Activated naive CD4-positive, alpha-beta T cell treated with anti-CD3 and anti-CD28 coated beads for 36 hours (primary cell): ENCODE data around the gene C15orf40. TPM values are rescaled to one million over a fixed set of nuclear protein-coding genes. Genes with fewer than 3 reads are reported as not detected.
"Not testable (repeated sequence)": the region's sequence is repeated elsewhere in the genome, so short reads cannot be mapped to it uniquely, and the experiment has no call there.

Experiments
- CTCF ChIA-PET: fragments of 350-600 bp; sonication (Branson Sonifier 250); formaldehyde crosslinking; loops from one replicate; lab custom pipeline; 2021; ENCODE audit warnings: antibody characterized with exemption; lab: Charles Lee
- DNase-seq: peaks from one replicate; pipeline ENCODE4 v3.0.0-alpha.2; 2020
- H3K27ac Mint-ChIP-seq: one replicate; pipeline ENCODE4 v1.8.0; 2021; ENCODE audit warnings: mild to moderate bottlenecking, mixed read lengths
- H3K27me3 Mint-ChIP-seq: one replicate; pipeline ENCODE4 v1.8.0; 2021; ENCODE audit warnings: low read depth, mixed read lengths
- H3K36me3 Mint-ChIP-seq: one replicate; pipeline ENCODE4 v1.8.0; 2021; ENCODE audit warnings: low read depth, mixed read lengths
- H3K4me1 Mint-ChIP-seq: one replicate; pipeline ENCODE4 v1.8.0; 2021; ENCODE audit warnings: low read depth, mixed read lengths
- H3K4me3 Mint-ChIP-seq: one replicate; pipeline ENCODE4 v1.8.0; 2021; ENCODE audit warnings: mild to moderate bottlenecking, moderate library complexity, mixed read lengths
- H3K9me3 Mint-ChIP-seq: one replicate; pipeline ENCODE4 v1.8.0; 2021; ENCODE audit warnings: mixed read lengths
- intact Hi-C: fragments of 100-400 bp; cut with micrococcal nuclease; formaldehyde crosslinking; loops from one replicate; pipeline ENCODE4 v1.15.1; 2023
- total RNA-seq, 2 experiments: library from RNA; stranded (reverse); gene quantifications; one replicate each; pipeline ENCODE4 v1.2.3, GENCODE V29; 2021

Gene C15orf40
- total RNA-seq, 2 experiments from 2014 or later, result 20.6 to 21.7 TPM

DNA sequence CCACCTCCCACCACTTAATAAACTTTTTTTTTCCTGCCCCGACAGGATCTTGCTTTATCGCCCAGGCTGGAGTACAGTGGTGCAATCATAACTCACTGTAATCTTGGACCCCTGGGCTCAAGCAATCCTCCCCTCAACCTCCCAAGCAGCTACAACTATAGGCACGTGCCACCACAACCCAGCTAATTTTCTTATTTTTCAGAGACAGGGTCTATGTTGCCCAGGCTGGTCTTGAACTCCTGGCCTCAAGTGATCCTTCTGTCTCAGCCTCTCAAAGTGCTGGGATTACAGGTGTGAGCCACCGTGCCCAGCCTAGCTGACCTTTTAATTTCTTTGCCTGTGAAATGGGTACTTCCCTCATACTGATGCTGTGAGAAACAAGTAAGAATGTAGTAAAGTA, 3.9 kb upstream of the C15orf40 start:
- Mint-ChIP-seq H3K27ac (no peak overlapping the region), H3K27me3 (no peaks in the 10 kb centered on the region), H3K36me3 (peaks cover 23% of the 10 kb centered on the region), H3K4me3 (no peak overlapping the region), H3K4me1 (peaks cover 36% of the 10 kb centered on the region), H3K9me3 (peaks cover 15% of the 10 kb centered on the region)
- DNase-seq, result no peak
- CTCF ChIA-PET, result no interaction called here
- intact Hi-C loops, result no loop called here

DNA sequence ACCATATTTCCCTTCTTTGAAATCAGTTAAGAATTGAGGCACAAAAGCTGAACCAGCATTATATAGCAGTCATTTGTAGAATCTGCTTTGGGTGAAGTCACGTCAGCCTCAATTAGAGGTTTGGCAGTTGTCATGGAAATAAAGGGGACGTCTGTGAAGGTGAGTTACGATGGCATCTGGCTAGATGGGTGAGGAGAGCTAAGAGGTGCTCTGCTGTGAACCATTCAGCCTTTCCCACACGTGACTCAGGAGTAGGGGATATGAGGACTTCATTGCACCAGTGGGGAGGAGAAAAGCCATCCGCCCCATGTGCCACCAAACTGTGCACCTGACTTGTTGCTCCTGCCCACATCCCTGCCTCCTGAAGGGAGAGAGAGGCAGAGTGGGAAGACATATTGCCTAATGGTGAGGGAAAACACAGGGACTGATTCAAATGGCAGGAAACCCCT, 2.8 kb upstream of the C15orf40 start:
- intact Hi-C loops, result loop anchor here (5.0 kb wide), 3 partner anchors 148 to 423 kb away; no protein-coding TSS in a partner anchor
- H3K4me1 Mint-ChIP-seq, result peaks cover 46% of the 10 kb centered on the region
- no peak for DNase-seq
- peak overlapping the region; percentile 32 for H3K27ac Mint-ChIP-seq
- H3K27me3 Mint-ChIP-seq, result no peaks in the 10 kb centered on the region
- CTCF ChIA-PET, result interaction anchor here (1.3 kb wide), 1 partner anchor 196 kb away, joined by 4 read pairs; no protein-coding TSS in a partner anchor
- H3K36me3 Mint-ChIP-seq, result peaks cover 22% of the 10 kb centered on the region
- peaks cover 15% of the 10 kb centered on the region for H3K9me3 Mint-ChIP-seq
- H3K4me3 Mint-ChIP-seq, result no peak overlapping the region

DNA sequence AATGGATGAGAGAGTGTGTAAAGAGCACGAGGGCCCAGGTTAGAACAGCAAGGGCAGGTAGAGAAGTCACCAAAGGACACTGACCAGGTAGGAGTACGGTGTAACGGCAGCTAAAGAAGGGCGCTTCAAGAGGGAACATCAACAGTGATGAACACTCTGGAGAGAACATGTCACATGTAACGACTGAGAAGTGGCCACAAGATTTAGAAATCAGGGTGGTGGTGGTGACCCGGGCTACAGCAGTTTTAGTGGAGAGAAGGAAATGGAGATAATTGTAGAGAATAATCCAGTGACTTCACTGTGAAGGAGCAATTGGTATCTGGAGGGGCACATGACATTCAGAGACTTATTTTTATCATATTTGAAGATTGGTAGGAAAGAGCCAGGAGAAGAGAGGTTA, 1.2 kb upstream of the C15orf40 start:
- CTCF ChIA-PET, result interaction anchor here (1.5 to 1.6 kb wide), 2 partner anchors 236 to 482 kb away, joined by 3 to 4 read pairs; no protein-coding TSS in a partner anchor
- Mint-ChIP-seq H3K9me3 (peaks cover 15% of the 10 kb centered on the region), H3K27ac (no peak overlapping the region), H3K4me3 (peak overlapping the region; percentile 87), H3K4me1 (peaks cover 48% of the 10 kb centered on the region), H3K36me3 (peaks cover 22% of the 10 kb centered on the region), H3K27me3 (no peaks in the 10 kb centered on the region)
- DNase-seq, result no peak
- intact Hi-C loops, result loop anchor here (5.0 kb wide), 3 partner anchors 150 to 425 kb away; no protein-coding TSS in a partner anchor

DNA sequence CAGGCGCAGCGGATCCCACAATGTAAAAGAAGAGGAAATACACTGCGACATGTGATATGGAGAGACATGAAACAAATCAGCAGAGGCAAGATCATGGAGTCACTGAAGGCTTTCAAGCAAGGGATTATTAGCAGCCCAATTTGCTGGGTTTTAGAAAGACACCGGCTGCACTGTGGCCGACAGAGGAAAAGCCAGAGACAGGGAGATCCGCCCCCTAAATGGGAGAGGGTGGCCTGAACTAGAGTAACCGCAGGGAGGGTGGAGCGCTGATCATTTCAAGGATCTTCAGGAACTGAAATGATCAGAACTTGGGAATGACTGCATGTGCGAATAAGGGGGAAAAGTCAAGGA, 612 bp upstream of the C15orf40 start:
- peak overlapping the region; percentile 87 for H3K4me3 Mint-ChIP-seq
- peaks cover 50% of the 10 kb centered on the region for H3K4me1 Mint-ChIP-seq
- no peak for DNase-seq
- H3K27me3 Mint-ChIP-seq, result no peaks in the 10 kb centered on the region
- intact Hi-C loops, result loop anchor here (5.0 kb wide), 3 partner anchors 150 to 425 kb away; no protein-coding TSS in a partner anchor
- H3K27ac Mint-ChIP-seq, result peak overlapping the region; percentile 81
- peaks cover 21% of the 10 kb centered on the region for H3K36me3 Mint-ChIP-seq
- CTCF ChIA-PET, result interaction anchor here (1.2 to 1.6 kb wide), 3 partner anchors 10 to 481 kb away, joined by 3 to 4 read pairs (median 4); no protein-coding TSS in a partner anchor
- peaks cover 15% of the 10 kb centered on the region for H3K9me3 Mint-ChIP-seq

DNA sequence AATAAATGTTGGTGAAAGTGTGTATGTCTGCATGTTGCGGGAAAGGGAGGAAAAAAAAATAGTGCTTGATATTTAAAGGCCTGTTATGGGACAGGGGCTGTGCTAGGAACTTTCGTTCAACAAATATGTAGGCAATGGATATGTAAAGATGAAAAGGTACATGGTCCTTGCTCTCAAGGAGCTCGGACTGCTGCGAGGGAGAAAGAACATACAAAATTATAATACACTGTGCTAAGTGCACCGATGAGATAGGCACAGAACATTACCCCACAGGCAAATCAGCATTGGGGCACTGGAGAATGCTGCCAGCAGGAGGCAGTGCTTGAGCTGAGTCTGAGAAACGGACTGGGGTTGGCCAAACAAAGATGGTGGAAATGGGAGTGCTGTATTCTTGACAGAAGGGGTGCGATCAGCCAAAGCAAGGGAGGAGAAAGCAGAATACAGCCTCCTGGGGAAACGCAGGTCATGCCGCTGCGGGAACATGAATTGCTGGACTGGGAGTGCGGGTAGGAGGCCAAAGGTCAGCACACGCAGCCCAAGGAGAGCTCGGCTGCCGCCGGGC, 649 bp downstream of the C15orf40 start:
- CTCF ChIA-PET, result interaction anchor here (0.7 to 2.4 kb wide), 13 partner anchors 11 to 476 kb away, joined by 3 to 19 read pairs (median 3); partner anchors contain the start of genes HDGFL3 and RAMAC
- H3K4me3 Mint-ChIP-seq, result peak overlapping the region; percentile 87
- H3K9me3 Mint-ChIP-seq, result peaks cover 15% of the 10 kb centered on the region
- H3K27ac Mint-ChIP-seq, result peak overlapping the region; percentile 81
- no peaks in the 10 kb centered on the region for H3K27me3 Mint-ChIP-seq
- H3K4me1 Mint-ChIP-seq, result peaks cover 48% of the 10 kb centered on the region
- intact Hi-C loops, result loop anchor here (1.0 to 5.0 kb wide), 11 partner anchors 24 to 549 kb away; partner anchors contain the start of genes BTBD1, RAMAC and RPS17
- peak; percentile 92 for DNase-seq
- peaks cover 19% of the 10 kb centered on the region for H3K36me3 Mint-ChIP-seq

DNA sequence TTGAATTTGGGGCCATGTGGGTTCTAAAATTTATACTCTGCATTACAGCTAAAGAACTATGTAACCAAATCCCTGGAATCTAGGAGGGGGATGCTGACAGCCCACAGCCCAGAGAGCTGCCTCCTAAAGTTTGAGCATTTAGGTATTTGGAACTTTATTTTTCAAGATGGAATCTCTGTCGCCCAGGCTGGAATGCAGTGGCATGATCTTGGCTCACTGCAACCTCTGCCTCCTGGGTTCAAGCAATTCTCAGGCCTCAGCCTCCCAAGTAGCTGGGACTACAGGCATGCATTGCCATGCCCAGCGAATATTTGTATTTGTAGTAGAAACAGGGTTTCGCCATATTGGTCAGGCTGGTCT, 10.8 kb downstream of the C15orf40 start:
- H3K4me3 Mint-ChIP-seq, DNase-seq, H3K4me1 Mint-ChIP-seq, H3K27me3 Mint-ChIP-seq, H3K9me3 Mint-ChIP-seq, H3K36me3 Mint-ChIP-seq, H3K27ac Mint-ChIP-seq: not testable (repeated sequence)
- CTCF ChIA-PET, result interaction anchor here (0.8 to 4.3 kb wide), 10 partner anchors 10 to 470 kb away, joined by 3 to 23 read pairs (median 7); partner anchors contain the start of genes C15orf40, RAMAC and RPS17
- intact Hi-C loops, result loop anchor here (2.0 to 5.0 kb wide), 2 partner anchors 152 to 248 kb away; no protein-coding TSS in a partner anchor

DNA sequence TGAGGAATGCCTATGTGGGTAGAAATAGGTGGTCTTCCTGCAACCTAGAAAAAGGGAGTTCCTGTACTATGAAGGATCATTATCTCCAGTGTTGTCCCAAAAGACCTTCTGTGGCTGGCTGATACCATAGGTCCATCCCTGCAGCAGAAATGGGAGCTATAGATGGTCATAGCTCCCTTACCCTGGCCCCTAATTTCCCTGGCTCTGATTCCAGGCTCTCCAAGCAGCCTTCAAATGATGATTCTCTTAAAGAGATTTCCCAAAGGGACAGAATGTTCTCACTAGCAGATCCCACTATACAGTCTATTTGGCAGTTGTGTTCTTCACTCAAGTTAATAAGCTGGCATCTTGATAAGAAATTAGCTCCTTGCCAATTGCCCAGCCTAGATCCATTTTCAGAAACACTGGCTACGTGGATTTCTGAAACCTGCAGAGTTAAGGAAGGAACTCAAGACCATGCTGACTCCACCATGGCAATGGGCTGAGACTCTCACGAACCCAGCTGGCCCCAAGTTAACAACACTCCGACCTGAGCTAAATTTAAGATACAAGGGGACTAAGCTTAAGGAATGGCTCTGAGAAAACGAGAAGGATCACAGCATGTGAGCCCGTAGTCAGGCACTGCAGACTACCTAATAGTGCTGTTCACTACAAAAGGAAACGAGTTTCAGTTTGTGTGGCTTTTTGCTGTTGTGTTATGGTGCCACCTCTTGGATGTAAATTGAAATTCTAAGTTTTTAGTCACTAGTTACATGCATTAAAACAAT, 11.4 kb downstream of the C15orf40 start:
- no peaks in the 10 kb centered on the region for H3K27me3 Mint-ChIP-seq
- H3K27ac Mint-ChIP-seq, result no peak overlapping the region

DNA sequence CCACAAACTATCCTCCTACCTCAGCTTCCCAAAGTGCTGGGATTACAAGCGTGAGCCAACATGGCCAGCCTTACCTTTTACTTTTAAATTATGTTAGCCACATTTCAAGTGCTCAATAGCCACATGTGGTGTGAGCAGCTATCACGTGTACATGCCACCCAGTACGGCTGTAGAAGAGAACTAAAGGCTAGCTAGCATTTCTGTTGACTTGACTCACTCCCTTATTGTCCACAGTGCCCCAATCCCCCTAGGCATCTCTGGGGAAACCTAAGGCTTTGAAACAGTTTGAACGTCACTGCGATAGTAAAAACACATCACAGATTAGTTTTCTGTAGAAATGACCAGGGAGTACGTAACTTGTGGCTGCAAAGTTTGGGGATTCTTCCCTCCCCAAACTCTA, 12.0 kb downstream of the C15orf40 start:
- Mint-ChIP-seq H3K27me3 (no peaks in the 10 kb centered on the region), H3K9me3 (no peaks in the 10 kb centered on the region), H3K27ac (no peak overlapping the region), H3K36me3 (no peaks in the 10 kb centered on the region), H3K4me3 (no peak overlapping the region), H3K4me1 (peaks cover 6% of the 10 kb centered on the region)
- CTCF ChIA-PET, result interaction anchor here (0.6 to 3.1 kb wide), 11 partner anchors 11 to 469 kb away, joined by 3 to 19 read pairs (median 3); partner anchors contain the start of genes C15orf40, RAMAC and RPS17
- no peak for DNase-seq
- intact Hi-C loops, result no loop called here

More for the DNA sequence above, 11.4 kb downstream of the C15orf40 start:
- Mint-ChIP-seq H3K4me1 (peaks cover 6% of the 10 kb centered on the region), H3K36me3 (no peaks in the 10 kb centered on the region), H3K4me3 (peak overlapping the region; percentile 40), H3K9me3 (no peaks in the 10 kb centered on the region)
- intact Hi-C loops, result loop anchor here (2.0 to 5.0 kb wide), 2 partner anchors 151 to 248 kb away; no protein-coding TSS in a partner anchor
- CTCF ChIA-PET, result interaction anchor here (0.6 to 4.3 kb wide), 15 partner anchors 10 to 469 kb away, joined by 3 to 23 read pairs (median 4); partner anchors contain the start of genes C15orf40, RAMAC and RPS17
- peak; percentile 53 for DNase-seq

DNA sequence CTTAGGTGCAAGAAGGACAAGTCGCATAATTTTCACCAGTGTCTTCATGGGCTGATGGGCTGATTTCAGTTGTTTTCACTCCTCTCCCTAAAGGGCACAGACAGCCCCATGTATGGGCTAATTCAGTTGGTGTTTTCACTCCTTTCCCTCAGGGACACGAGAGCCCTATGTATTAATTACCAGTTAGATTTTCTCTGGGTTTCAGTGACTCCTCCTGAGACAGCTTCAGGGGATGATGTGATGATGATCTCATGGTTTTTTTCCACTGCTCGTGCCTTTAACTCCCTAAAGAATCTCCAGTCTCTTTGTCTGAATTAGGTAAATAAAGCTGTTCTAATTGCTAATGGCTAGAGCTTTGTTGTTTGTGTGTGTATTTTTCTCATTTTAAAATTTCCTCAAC, 15.5 kb downstream of the C15orf40 start:
- intact Hi-C loops, result no loop called here
- H3K27me3 Mint-ChIP-seq, result no peaks in the 10 kb centered on the region
- peaks cover 6% of the 10 kb centered on the region for H3K4me1 Mint-ChIP-seq
- no peak for DNase-seq
- no peaks in the 10 kb centered on the region for H3K9me3 Mint-ChIP-seq
- no peak overlapping the region for H3K4me3 Mint-ChIP-seq
- H3K36me3 Mint-ChIP-seq, result peaks cover 2% of the 10 kb centered on the region
- CTCF ChIA-PET, result interaction anchor here (0.5 to 2.0 kb wide), 2 partner anchors 9 to 129 kb away, joined by 3 to 6 read pairs; no protein-coding TSS in a partner anchor
- H3K27ac Mint-ChIP-seq, result no peak overlapping the region

DNA sequence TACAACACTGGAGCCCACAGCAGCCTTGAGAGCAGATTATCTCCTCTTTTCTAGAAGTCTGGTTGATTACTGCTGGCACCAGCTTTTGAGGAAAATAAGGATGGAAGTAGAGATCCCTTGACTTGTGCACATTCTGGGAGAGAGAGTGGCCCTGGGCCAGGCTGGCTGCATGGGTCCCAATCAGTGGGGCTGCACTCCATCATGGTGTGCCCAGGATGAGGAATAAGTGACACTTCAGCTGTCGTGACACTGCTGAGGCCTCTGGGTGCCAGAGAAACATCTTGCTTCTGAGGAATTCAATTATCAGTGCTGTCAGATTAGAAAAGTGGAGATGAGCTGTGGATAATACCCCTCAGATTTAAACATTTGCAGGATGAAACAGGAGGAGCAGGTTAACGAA, 16.4 kb downstream of the C15orf40 start:
- Mint-ChIP-seq H3K27me3 (no peaks in the 10 kb centered on the region), H3K27ac (no peak overlapping the region), H3K36me3 (peaks cover 6% of the 10 kb centered on the region), H3K4me3 (no peak overlapping the region), H3K9me3 (no peaks in the 10 kb centered on the region), H3K4me1 (peaks cover 3% of the 10 kb centered on the region)
- CTCF ChIA-PET, result no interaction called here
- intact Hi-C loops, result no loop called here
- no peak for DNase-seq

DNA sequence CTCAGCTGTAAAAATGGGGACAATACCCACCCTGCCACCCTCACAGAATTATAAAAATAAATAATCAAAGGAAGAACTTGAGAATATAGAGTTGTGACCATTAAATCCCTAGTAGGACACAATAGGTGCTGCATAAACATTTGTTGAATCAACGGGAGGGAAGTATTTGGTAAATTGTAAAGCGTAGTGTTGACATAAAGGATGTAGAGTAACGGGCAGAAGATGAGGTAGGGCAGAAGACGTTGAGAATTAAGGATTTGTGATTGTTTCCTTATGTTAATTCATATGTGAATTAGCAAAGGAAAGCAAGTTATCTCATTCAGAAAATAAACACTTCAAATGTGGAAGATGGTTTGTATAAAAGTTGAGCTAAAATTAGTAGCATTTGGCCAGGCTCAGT, 18.3 kb downstream of the C15orf40 start:
- H3K36me3 Mint-ChIP-seq, result peaks cover 10% of the 10 kb centered on the region
- H3K4me1 Mint-ChIP-seq, result peaks cover 5% of the 10 kb centered on the region
- intact Hi-C loops, result no loop called here
- CTCF ChIA-PET, result interaction anchor here (1.6 kb wide), 1 partner anchor 18 kb away, joined by 5 read pairs; no protein-coding TSS in a partner anchor
- no peaks in the 10 kb centered on the region for H3K9me3 Mint-ChIP-seq
- DNase-seq, result no peak
- H3K27me3 Mint-ChIP-seq, result no peaks in the 10 kb centered on the region
- H3K4me3 Mint-ChIP-seq, result no peak overlapping the region
- H3K27ac Mint-ChIP-seq, result no peak overlapping the region
